Psoas muscle (tissue), 8 donors: ENCODE results near the gene GYPC. TPM values are rescaled to one million over a fixed set of nuclear protein-coding genes. Genes with fewer than 3 reads are reported as not detected.
A peak's percentile ranks its signal among the peaks of the same experiment; 100 is the strongest.
"Not testable (repeated sequence)": the region's sequence is repeated elsewhere in the genome, so short reads cannot be mapped to it uniquely, and the experiment has no call there.

ENCODE experiments used
- ATAC-seq, 4 donors: fragments of 200-7000 bp; cut with Tn5 transposase; one replicate each; pipeline ENCODE4 v1.9.1; 2020; ENCODE audit warnings: moderate library complexity in 3 of 4, mild to moderate bottlenecking in 2 of 4
- DNase-seq, 2 donors: peaks; one replicate each; pipeline ENCODE4 v3.0.0-alpha.2; 2020
- H3K27ac ChIP-seq: fragments of 200-600 bp; one replicate; pipeline ENCODE4 v1.8.0; 2022
- H3K27me3 ChIP-seq, 3 donors: fragments of 200-600 bp in 1 of 3; one replicate each; pipeline versions ENCODE4 v1.6.1 to v1.8.0; 2013 to 2022; ENCODE audit warnings: low read length in 2 of 3, mild to moderate bottlenecking in 2 of 3, moderate library complexity in 1 of 3; ENCODE audit not compliant: insufficient read depth in 3 of 3
- H3K36me3 ChIP-seq, 2 donors: fragments of 200-600 bp in 1 of 2; one replicate each; pipeline versions ENCODE4 v1.6.1 to v1.8.0; 2013 to 2022; ENCODE audit warnings: low read depth in 1 of 2, mild to moderate bottlenecking in 1 of 2, moderate library complexity in 1 of 2; ENCODE audit not compliant: insufficient read depth in 1 of 2
- H3K4me1 ChIP-seq: fragments of 200-600 bp; one replicate; pipeline ENCODE4 v1.8.0; 2022
- H3K4me3 ChIP-seq: fragments of 200-600 bp; one replicate; pipeline ENCODE4 v1.8.0; 2022; ENCODE audit warnings: mild to moderate bottlenecking
- H3K9me3 ChIP-seq: fragments of 200-600 bp; one replicate; pipeline ENCODE4 v1.8.0; 2022
- whole genome bisulfite sequencing, 3 donors: extraction: QIAGEN DNeasy Blood & Tissue Kit; methylation state at CpG; one replicate each; pipeline versions ENCODE4 v1.1.6 to v1.1.7; 2013; 5-methylcytosine and 5-hydroxymethylcytosine counted together
- intact Hi-C, 2 donors: fragments of 100-400 bp; cut with DNase I; formaldehyde crosslinking; loops; one replicate each; pipeline versions ENCODE4 v1.11.0 to v1.14.2; 2022
- polyA plus RNA-seq, 3 donors: library from polyadenylated mRNA; stranded (reverse); fragments of 200-250 nt; gene quantifications; one replicate each; pipeline ENCODE4 v1.2.3, GENCODE V29; 2013
- total RNA-seq, 4 donors: library from RNA; stranded (reverse); fragmentation: NEBNext Ultra II Directional in 2 of 4; extraction: Animal tissue kit (Norgen Biotek cat#: 25700) in 2 of 4; gene quantifications; one replicate each; pipeline versions ENCODE4 v1.2.1 to v1.2.4, GENCODE V29; 2021 to 2023
- TF ChIP-seq, protein P1 (sequence below): fragments of 200-600 bp; IDR thresholded peaks from one replicate; pipeline ENCODE4 v1.8.0; 2022; ENCODE audit warnings: antibody characterized with exemption
- donor health status: healthy with polysubstance abuse.
- donor health status: DM: no; HTN: no; CAD: no; lungs with moderate emphysema.
- donor health status: Bipolar disorder and iron deficiency.
- donor health status: healthy.
- donor health status: DM: yes; HTN: yes; CAD: no.
- donor health status: DM: no; HTN: no; CAD: no.
- donor health status: DM: no; HTN: no; CAD: no.
- donor health status: DM: yes; HTN: yes; CAD: no.

Gene GYPC
- total and polyA plus RNA-seq, 7 donors = 53.4 to 144 (median 92.7) TPM

GRCh38 chr2:126685629-126686028, 29.7 kb downstream of the GYPC start:
- no peaks in the 10 kb centered on the region for H3K9me3 ChIP-seq
- intact Hi-C loops = no loop called here
- no peak overlapping the region for H3K4me3 ChIP-seq
- H3K27me3 ChIP-seq = no peaks in the 10 kb centered on the region
- DNase-seq (no peak), ATAC-seq (no peak)
- H3K27ac ChIP-seq = no peak overlapping the region
- TF ChIP-seq, protein P1, sequence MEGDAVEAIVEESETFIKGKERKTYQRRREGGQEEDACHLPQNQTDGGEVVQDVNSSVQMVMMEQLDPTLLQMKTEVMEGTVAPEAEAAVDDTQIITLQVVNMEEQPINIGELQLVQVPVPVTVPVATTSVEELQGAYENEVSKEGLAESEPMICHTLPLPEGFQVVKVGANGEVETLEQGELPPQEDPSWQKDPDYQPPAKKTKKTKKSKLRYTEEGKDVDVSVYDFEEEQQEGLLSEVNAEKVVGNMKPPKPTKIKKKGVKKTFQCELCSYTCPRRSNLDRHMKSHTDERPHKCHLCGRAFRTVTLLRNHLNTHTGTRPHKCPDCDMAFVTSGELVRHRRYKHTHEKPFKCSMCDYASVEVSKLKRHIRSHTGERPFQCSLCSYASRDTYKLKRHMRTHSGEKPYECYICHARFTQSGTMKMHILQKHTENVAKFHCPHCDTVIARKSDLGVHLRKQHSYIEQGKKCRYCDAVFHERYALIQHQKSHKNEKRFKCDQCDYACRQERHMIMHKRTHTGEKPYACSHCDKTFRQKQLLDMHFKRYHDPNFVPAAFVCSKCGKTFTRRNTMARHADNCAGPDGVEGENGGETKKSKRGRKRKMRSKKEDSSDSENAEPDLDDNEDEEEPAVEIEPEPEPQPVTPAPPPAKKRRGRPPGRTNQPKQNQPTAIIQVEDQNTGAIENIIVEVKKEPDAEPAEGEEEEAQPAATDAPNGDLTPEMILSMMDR = no peak
- peaks cover 0 to 21% of the 10 kb centered on the region in 2 donors for H3K36me3 ChIP-seq
- WGBS, 3 donors = 87 to 92% (median 92%) methylated on average over 4 of the region's 4 CpGs
- peaks cover 13% of the 10 kb centered on the region for H3K4me1 ChIP-seq

- WGBS, 3 donors = 83 to 85% (median 83%) methylated on average over 5 of the region's 5 CpGs
- no peak for DNase-seq
- Histone ChIP-seq H3K27ac (no peak overlapping the region), H3K4me3 (no peak overlapping the region), H3K27me3 (no peaks in the 10 kb centered on the region), H3K4me1 (peaks cover 13% of the 10 kb centered on the region), H3K36me3 (peaks cover 0 to 25% of the 10 kb centered on the region in 2 donors), H3K9me3 (no peaks in the 10 kb centered on the region)
- no peak for ATAC-seq
- TF ChIP-seq, protein P1 = no peak
- intact Hi-C loops = no loop called here
Measured at GRCh38 chr2:126686286-126686685, 30.3 kb downstream of the GYPC start.

GRCh38 chr2:126686841-126687485, 31.0 kb downstream of the GYPC start:
- Histone ChIP-seq H3K36me3 (peaks cover 0 to 29% of the 10 kb centered on the region in 2 donors), H3K27me3 (no peaks in the 10 kb centered on the region), H3K9me3 (no peaks in the 10 kb centered on the region), H3K4me1 (peaks cover 13% of the 10 kb centered on the region), H3K4me3 (no peak overlapping the region), H3K27ac (no peak overlapping the region)
- DNase-seq (no peak), ATAC-seq (no peak)
- 83 to 91% (median 86%) methylated on average over 5 of the region's 5 CpGs for WGBS, 3 donors
- TF ChIP-seq, protein P1 = no peak
- intact Hi-C loops = no loop called here

GRCh38 chr2:126687503-126687902, 31.5 kb downstream of the GYPC start:
- H3K36me3 ChIP-seq = peaks cover 0 to 29% of the 10 kb centered on the region in 2 donors
- WGBS, 3 donors = 91 to 100% (median 96%) methylated on average over 2 of the region's 2 CpGs
- no peak overlapping the region for H3K27ac ChIP-seq
- no peak overlapping the region for H3K4me3 ChIP-seq
- H3K27me3 ChIP-seq = no peaks in the 10 kb centered on the region
- DNase-seq (no peak), ATAC-seq (peak in 1 of 4 donors; percentile 34)
- TF ChIP-seq, protein P1 = no peak
- no peaks in the 10 kb centered on the region for H3K9me3 ChIP-seq
- peaks cover 13% of the 10 kb centered on the region for H3K4me1 ChIP-seq
- intact Hi-C loops = no loop called here

DNA sequence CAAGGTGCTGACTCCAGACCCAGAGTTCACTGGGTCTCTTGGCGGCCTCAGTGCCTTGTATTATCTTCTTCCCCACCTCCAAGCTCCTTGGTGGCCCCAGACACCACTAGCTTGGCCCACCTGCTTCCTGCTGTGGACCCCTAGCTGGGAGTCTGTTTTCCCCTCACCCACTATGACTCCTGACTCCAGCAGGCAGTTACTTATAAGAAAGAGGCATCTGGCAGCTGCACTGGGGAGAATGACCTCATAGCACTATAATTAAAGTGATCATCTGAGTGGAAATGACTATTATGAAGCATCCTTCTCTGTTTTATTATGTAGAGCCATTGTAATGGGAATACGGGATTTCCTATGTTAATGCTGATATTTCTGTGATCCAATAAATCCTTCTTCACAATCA, 32.6 kb downstream of the GYPC start:
- H3K9me3 ChIP-seq, intact Hi-C loops, H3K27me3 ChIP-seq, H3K4me3 ChIP-seq, DNase-seq: not testable (repeated sequence)
- H3K36me3 ChIP-seq = peaks cover 0 to 34% of the 10 kb centered on the region in 2 donors
- peak; percentile 53 to 83 (median 68) for ATAC-seq
- WGBS, 3 donors = 41 to 57% (median 52%) methylated on average over 2 of the region's 2 CpGs
- H3K4me1 ChIP-seq = peaks cover 13% of the 10 kb centered on the region
- peak overlapping the region; percentile 61 for H3K27ac ChIP-seq

- WGBS, 3 donors = 16 to 42% (median 20%) methylated on average over 1 of the region's 1 CpG
- H3K27me3 ChIP-seq, H3K9me3 ChIP-seq, intact Hi-C loops, H3K27ac ChIP-seq, DNase-seq, H3K4me3 ChIP-seq: not testable (repeated sequence)
- peaks cover 0 to 48% of the 10 kb centered on the region in 2 donors for H3K36me3 ChIP-seq
- ATAC-seq = peak in 2 of 4 donors; percentile 17 to 24
- H3K4me1 ChIP-seq = peaks cover 19% of the 10 kb centered on the region
Measured at GRCh38 chr2:126692241-126692640, 36.3 kb downstream of the GYPC start.

DNA sequence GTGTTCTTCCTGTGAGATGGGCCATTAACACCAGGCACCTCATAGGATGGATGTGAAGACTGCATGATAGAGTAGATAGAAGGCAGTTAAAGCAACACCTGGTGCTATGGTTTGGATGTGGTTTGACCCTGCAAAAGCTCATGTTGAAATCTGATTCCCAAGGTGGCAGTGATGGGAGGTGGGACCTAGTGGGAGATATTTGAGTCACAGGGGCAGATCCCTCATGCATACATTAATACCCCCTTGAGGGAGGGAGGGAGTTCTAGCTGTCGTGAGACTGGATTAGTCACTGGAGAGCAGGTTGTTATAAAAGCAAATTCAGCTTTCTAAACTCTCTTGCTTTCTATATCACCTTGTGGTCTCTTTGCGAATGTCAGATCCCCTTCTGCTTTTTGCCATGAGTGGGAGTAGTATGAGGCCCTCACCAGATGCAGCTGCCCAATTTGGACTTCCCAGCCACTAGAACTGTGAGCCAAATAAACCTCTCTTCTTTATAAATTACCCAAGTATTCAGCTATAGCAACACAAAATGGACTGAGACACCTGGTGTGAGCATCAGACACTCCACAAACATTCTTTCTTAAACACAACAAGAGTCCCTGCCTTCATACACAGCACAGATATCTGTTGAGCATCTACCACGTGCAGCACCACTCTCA, 37.1 kb downstream of the GYPC start:
- H3K27me3 ChIP-seq, ATAC-seq, H3K9me3 ChIP-seq, H3K27ac ChIP-seq, H3K4me3 ChIP-seq, DNase-seq, intact Hi-C loops: not testable (repeated sequence)
- peaks cover 0 to 52% of the 10 kb centered on the region in 2 donors for H3K36me3 ChIP-seq
- 90 to 100% (median 97%) methylated on average over 2 to 3 of the region's 3 CpGs for WGBS, 3 donors
- peaks cover 12% of the 10 kb centered on the region for H3K4me1 ChIP-seq
